ENCODE measurements around the gene SRD5A1.

GRCh38 chr5:6649186-6649585 lies 15.9 kb downstream of the SRD5A1 start:
- TF ChIP-seq POLR2A (IDR thresholded peaks at IDR 0.05; ENCODE audit: low read length), result no peak
- TF ChIP-seq GATA1 (IDR thresholded peaks at IDR 0.05; ENCODE audit: low read depth, low read length), result no peak

All from erythroblast (primary cell).